ENCODE measurements around the gene ELK3.

Gene ELK3

GRCh38 chr12:96213869-96214268 lies 19.7 kb downstream of the ELK3 start:
- DNase-seq = no peak

- no peak for DNase-seq
Observed at GRCh38 chr12:96215919-96216273, 21.7 kb downstream of the ELK3 start.

- no peak for DNase-seq
Observed at GRCh38 chr12:96218989-96219678, 25.0 kb downstream of the ELK3 start.

- DNase-seq = no peak
Observed at GRCh38 chr12:96219700-96220206, 25.6 kb downstream of the ELK3 start.

GRCh38 chr12:96220902-96221301 lies 26.7 kb downstream of the ELK3 start:
- no peak for DNase-seq

- no peak for DNase-seq
Observed at GRCh38 chr12:96221391-96221790, 27.2 kb downstream of the ELK3 start.

GRCh38 chr12:96223411-96224218 lies 29.4 kb downstream of the ELK3 start:
- peak; percentile 26 for DNase-seq

- no peak for DNase-seq
Observed at GRCh38 chr12:96224219-96224615, 30.0 kb downstream of the ELK3 start.

- no peak for DNase-seq
Observed at GRCh38 chr12:96225044-96225855, 31.1 kb downstream of the ELK3 start.

- DNase-seq = no peak
Observed at GRCh38 chr12:96225994-96226399, 31.8 kb downstream of the ELK3 start.

- DNase-seq = no peak
Observed at GRCh38 chr12:96226401-96226800, 32.2 kb downstream of the ELK3 start.

GRCh38 chr12:96226801-96227348 lies 32.7 kb downstream of the ELK3 start:
- no peak for DNase-seq

- no peak for DNase-seq
Observed at GRCh38 chr12:96227365-96228106, 33.4 kb downstream of the ELK3 start.

- no peak for DNase-seq
Observed at GRCh38 chr12:96228566-96229248, 34.5 kb downstream of the ELK3 start.

- DNase-seq = no peak
Observed at GRCh38 chr12:96230646-96231045, 36.5 kb downstream of the ELK3 start.

GRCh38 chr12:96233168-96233567 lies 39.0 kb downstream of the ELK3 start:
- no peak for DNase-seq

GRCh38 chr12:96233939-96234461 lies 39.8 kb downstream of the ELK3 start:
- no peak for DNase-seq

- DNase-seq = no peak
Observed at GRCh38 chr12:96234591-96235483, 40.7 kb downstream of the ELK3 start.

GRCh38 chr12:96235484-96235826 lies 41.3 kb downstream of the ELK3 start:
- no peak for DNase-seq

- peak; percentile 46 for DNase-seq
Observed at GRCh38 chr12:96236221-96236822, 42.1 kb downstream of the ELK3 start.

Measured in CD4-positive, alpha-beta T cell treated with Interleukin-12 subunit alpha and Interleukin-12 subunit beta, for 1 hour (primary cell).